Measurements from ENCODE around the gene TEX35. TPM values are rescaled to one million over a fixed set of nuclear protein-coding genes. Genes with fewer than 3 reads are reported as not detected.

Gene TEX35
- total RNA-seq, 1 experiment from 2014 or later: not detected

Other genes with a start within 250 kb of the TEX35 start
- not detected for gene CLEC20A, start 16.1 kb upstream of the TEX35 start, total RNA-seq (2021; ENCODE audit: unreplicated experiment)
- 25.6 TPM for gene RALGPS2, start 212.1 kb downstream of the TEX35 start, total RNA-seq (2021; ENCODE audit: unreplicated experiment)